Inferior parietal cortex (tissue), 1 donor: ENCODE results near the gene NALCN.

ENCODE experiments used
- DNase-seq: peaks from one replicate; pipeline ENCODE4 v3.0.0-alpha.2; 2016; ENCODE audit errors: extremely low spot score

NALCN gene

DNA sequence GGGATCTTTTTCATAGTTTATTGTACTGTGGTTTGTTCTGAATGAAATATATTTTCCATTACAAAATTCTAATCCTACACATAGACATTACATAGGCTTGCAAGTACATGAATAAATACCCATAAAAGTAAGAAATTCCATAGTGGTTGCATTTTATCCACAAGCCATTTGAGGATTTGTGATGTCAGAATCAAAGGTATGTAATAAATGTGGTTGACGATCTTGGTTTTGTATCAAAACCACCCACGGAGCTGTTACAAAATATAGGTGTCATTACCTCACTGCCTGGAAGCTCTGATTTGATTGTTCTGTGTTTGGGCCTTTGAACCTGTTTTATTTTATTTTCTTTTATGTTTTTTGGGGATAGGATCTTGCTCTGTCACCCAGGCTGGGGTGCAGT lies 125.1 kb downstream of the NALCN start:
- no peak for DNase-seq

- peak; percentile 37 for DNase-seq
Observed at GRCh38 chr13:101289764-101290163, 126.5 kb downstream of the NALCN start.

DNA sequence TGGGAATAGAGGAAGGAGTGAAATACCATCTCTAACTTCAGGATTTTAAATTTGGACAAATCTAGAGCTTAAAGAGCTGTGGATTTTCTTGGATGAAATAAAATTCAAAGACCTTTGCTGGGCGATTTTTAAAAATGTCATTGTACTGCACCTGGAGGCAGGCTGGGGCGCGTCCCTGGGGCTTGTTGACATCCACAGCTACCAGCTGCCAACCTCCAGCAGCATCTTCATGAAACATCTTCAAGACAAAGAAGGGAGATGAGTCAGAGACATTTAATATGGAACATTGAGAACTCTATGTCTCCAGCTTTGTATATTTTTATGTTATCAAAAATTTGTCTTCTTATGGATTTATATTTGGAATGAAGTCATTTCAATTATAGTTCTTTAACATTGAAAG lies 132.5 kb downstream of the NALCN start:
- DNase-seq: no peak

DNA sequence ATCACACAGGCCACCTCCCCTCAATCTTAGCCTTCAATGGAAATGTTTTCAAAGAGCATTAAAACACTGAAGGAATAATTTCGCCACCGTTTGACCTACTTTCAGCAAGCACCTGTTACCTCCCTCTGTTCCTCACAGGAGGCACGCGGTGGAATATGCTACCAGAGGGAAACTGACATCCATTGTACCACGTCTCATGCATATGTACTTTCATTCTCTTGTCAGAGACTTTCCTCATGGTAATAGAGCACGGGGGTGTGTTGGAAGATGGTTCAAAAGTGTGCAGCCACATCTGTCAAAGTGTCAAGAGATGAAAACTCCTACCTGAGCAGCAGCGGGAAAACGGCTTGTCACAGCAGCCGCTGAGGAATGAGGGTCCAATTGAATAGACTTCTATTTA lies 143.4 kb downstream of the NALCN start:
- DNase-seq: no peak

DNA sequence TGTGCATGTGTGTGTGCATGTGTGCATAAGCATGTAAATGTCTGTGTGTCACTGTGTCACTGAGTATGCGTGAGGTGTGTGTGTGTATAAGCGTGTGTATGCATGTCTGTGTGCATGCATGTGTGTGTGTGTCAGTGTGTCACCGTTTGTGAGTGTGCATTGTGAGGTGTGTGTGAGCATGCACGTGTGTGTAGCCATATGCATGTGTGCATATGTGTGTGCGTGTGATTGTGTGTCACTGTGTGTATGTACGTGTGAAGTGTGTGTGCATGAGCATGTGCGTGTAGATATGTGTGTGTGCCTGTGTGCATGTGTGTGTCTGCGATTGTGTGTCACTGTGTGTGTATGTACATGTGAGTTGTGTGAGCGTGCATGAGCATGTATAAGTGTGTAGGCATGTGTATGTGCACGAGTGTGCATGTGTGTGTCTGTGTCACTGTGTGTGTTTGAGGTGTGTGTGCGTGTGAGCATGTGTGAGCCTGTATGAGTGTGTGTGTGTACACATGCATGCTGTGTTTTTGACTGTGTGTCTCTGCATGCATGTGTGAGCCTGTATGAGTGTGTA lies 144.5 kb downstream of the NALCN start:
- no peak for DNase-seq

GRCh38 chr13:101267656-101268055 lies 148.7 kb downstream of the NALCN start:
- DNase-seq: no peak

DNA sequence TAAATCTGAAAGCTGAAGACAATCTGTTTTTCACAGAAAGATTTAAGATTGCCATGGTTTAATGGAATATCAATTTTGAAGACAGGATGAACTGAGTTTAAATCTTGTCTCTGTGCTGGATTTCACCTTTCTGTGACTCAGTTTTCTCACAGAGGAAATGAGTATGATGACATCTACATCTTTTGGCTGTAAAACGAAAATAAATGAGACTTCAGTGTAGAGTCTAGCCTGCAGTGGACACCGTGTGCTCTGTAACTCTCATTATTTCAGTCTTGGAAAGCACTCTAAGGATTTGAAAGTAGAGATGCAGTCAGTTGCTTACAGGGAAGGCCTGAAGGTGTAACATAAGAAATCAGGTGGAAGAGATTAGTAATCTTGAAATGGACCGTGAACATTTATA lies 150.4 kb downstream of the NALCN start:
- no peak for DNase-seq

DNA sequence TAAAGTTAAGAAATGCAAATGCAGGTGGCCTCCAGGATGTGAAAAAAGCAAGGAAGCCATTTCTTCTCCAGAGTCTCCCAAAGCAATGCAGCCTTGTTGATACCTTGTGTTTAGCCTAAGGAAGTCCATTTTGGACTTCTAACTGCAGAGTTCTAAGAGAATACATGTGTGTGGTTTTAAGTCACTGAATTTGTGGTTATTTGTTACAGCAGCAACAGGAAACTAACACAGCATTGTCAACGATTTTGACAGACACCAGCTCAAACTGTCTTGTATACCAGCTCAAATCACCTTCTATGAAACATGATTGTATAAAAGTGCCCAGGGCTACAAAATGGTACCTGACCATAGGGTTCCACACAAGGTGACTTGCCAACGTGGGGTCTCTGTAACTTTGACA lies 151.4 kb downstream of the NALCN start:
- DNase-seq: no peak

- no peak for DNase-seq
Observed at GRCh38 chr13:101262306-101262705, 154.0 kb downstream of the NALCN start.

DNA sequence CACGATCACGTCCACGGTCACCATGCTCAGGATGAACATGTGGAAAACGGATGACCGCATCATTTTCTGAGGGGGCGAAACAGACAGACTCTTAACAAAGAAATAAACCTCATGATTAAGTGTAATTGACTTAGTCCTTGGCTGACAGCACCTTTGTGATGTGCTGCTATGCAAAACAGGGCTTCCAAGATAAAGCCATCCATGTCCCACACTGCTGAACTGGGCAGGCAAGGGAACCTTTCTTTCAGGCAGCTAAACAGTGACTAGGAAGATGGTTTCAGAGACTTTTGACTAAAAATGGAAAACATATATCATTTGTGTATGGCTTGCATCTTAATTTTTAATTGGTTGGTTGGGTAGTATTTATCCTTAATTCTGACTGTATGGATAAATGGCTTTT lies 157.8 kb downstream of the NALCN start:
- no peak for DNase-seq

- no peak for DNase-seq
Observed at GRCh38 chr13:101258071-101258470, 158.2 kb downstream of the NALCN start.

- no peak for DNase-seq
Observed at GRCh38 chr13:101248739-101249514, 167.4 kb downstream of the NALCN start.

- DNase-seq: no peak
Observed at GRCh38 chr13:101242720-101243119, 173.6 kb downstream of the NALCN start.

DNA sequence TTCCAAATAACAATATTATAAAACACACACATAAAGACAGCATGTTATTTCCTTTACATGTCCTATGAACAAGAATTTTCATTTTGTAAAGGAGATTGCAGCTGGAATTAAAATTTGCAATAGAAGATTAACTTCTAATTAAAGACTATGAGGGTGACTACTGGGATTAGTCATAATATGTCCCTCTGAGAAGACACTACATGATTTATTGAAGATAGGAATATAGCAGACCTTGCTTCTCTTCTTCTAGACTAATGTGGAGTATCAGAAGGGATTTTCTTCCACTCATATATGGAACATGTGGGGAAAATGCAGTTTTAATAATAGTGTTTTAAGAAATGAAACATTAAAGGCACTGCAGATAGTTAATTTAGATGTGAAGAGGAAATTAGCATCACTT lies 177.8 kb downstream of the NALCN start:
- DNase-seq: no peak

DNA sequence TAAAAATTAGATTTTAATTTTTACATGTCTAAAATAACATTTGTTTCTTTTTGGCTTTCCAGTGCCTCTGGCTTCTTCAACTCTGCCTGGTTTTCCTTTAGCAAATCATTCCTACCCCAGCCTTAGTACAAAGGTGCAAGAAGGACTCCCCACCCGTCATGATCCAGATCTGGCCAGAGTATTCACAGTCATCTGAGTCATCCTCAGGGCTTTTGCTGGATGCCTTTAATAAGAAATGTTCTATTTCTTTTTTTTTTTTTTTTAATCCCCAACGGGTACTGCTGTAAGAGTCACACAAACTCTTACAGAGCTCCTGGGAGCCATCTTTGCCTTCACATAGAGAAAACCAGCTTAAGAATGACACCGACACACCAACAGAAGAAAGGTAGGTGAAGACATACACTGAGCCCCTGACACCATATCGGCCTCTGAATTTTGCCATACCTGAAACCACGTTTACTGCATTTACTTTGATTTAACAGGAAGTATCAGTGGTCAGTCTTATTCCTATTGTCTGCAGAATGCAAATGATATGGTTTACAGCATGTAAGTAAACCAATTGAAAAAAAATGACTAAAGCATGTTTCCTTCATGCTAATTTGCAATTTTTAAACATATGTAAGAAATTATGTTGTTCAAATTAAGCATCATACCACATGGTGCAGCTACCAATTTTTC lies 184.4 kb downstream of the NALCN start:
- no peak for DNase-seq

DNA sequence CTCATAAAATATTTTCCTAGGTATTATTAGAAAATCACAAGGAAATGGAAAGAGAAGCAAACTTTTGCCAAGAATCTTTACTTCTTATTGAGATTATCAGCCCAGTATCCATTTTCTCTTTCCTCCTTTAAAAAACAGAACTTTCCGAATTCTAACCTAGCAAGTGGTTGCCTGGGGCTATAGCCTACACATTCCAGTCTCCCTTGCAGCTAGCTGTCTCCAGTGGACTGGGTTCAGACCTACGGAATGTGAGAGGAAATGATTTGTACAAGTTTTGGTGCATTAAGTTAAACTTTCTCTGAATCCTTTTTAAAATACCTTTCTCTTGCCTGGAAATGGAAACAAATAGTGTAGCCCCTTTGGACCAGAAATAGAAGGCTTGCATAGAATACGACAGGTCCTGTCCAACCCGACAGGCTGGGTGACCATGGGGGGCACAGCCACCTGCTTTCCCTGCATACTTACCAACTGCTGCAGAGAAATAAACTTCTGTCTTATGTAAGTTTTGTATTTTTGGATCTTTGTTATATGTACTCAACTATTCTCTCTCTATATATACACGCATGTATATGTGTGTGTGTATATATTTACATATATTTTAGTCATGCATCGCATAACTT lies 185.9 kb downstream of the NALCN start:
- no peak for DNase-seq

DNA sequence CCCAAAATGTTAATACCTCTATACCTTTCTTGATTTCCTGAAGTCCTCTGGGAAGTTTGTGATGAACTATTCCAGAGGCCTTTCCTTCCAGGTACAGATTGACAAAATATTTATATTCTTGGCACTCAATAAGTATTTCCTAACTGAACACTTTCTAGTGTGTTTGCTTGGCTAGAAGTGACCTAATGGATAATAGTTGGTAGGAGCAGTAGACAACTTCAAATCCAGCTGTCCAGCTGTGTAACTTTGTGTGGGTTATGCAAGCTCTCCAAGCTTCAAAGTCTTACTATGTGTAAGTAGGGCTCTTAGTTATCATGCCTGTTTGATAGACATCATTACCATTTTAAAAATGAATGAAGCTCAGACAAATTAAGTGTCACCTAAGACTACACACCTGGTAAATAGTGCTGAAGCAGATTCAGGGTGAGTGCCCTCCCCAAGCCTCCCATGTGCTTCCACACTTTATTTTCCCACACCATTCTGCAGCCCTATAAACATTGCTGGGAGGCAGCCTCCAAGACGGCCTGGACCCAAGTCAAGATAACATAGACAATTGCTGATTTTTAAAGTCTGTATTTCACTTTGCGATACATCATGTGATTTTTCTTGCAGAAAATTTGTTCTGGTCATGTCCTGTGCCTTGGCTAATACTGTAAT lies 196.6 kb downstream of the NALCN start:
- no peak for DNase-seq

GRCh38 chr13:101218484-101218883 lies 197.8 kb downstream of the NALCN start:
- DNase-seq: no peak

- DNase-seq: peak; percentile 13
Observed at GRCh38 chr13:101217086-101217485, 199.2 kb downstream of the NALCN start.

GRCh38 chr13:101211261-101211660 lies 205.0 kb downstream of the NALCN start:
- no peak for DNase-seq

GRCh38 chr13:101210774-101211173 lies 205.5 kb downstream of the NALCN start:
- DNase-seq: no peak

DNA sequence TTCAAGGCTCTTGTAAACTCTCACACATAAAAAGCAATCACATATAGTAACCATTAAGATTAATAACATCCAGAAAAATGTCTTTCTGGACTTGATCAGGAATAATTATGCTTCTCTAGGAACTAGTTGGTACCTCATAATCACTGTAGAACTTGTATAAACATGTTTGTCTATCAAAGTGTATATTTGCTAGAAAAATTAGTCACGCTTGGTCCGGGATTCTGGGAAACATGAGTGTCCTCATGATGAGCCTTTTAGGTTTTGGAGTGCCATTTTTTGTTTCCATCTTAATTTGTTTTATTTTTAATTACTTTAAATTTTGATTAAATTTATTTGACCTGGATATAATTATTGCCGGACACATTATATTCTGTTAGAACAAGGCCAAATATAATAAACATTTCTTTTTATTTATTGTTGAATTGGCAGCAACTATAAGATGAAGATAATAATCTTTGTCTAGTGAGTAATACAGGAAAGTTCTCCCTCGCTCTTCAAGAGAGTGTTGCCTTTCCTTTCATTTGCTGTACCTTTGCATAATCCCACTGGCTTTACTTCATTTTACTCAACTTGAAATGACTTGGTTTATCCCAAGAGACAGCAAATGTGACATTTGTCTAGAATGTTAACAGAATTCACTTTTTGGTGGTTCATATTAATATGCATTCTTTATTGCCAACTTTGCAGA lies 207.0 kb downstream of the NALCN start:
- DNase-seq: no peak
